K562 (cell line): Measurements from ENCODE around the gene EML6. TPM values are rescaled to one million over a fixed set of nuclear protein-coding genes. Genes with fewer than 3 reads are reported as not detected.

ENCODE experiments used
- CBX8 ChIP-seq: fragments of 200-600 bp; sonication (generic); IDR thresholded peaks from 2 replicates; pipeline ENCODE4 v1.6.1; 2012; ENCODE audit warnings: borderline replicate concordance, mixed run types, low read depth, mild to moderate bottlenecking, moderate library complexity, mixed read lengths, low read length, control low read depth, inconsistent platforms; ENCODE audit not compliant: poor library complexity, severe bottlenecking; ENCODE audit errors: extremely low read depth
- CEBPB ChIP-seq: fragments of 450-650 bp; IDR thresholded peaks from 2 replicates; pipeline ENCODE4 v1.6.1; 2016; ENCODE audit warnings: missing genetic modification characterization, missing compliant biosample characterization
- CHD1 ChIP-seq: fragments of 200-600 bp; sonication (generic); IDR thresholded peaks from one replicate; pipeline ENCODE4 v1.6.1; 2012; ENCODE audit warnings: mild to moderate bottlenecking, moderate library complexity, low read length, inconsistent platforms
- FOXA1 ChIP-seq: fragments of 450-650 bp; IDR thresholded peaks from 2 replicates; pipeline ENCODE4 v1.6.1; 2016; ENCODE audit warnings: mild to moderate bottlenecking, borderline replicate concordance
- HOXB6 ChIP-seq: fragments of 250-450 bp; sonication (Bioruptor Pico); IDR thresholded peaks from 2 replicates; pipeline ENCODE4 v1.5.1; 2022; ENCODE audit warnings: mild to moderate bottlenecking, borderline replicate concordance
- RB1 ChIP-seq: fragments of 450-650 bp; IDR thresholded peaks from 2 replicates; pipeline ENCODE4 v1.6.1; 2017; ENCODE audit warnings: low read depth, mild to moderate bottlenecking
- SREBF1 ChIP-seq: fragments of 150-350 bp; IDR thresholded peaks from 2 replicates; pipeline ENCODE4 v1.6.1; 2014; ENCODE audit warnings: antibody characterized with exemption, low read depth, low read length, borderline replicate concordance
- ZNF146 ChIP-seq: IDR thresholded peaks from one replicate; pipeline ENCODE4 v1.6.1; 2018; ENCODE audit warnings: missing compliant biosample characterization; ENCODE audit not compliant: unreplicated experiment
- ZNF217 ChIP-seq: sonication (generic); formaldehyde crosslinking; IDR thresholded peaks from 2 replicates; pipeline ENCODE4 v1.8.0; 2022; ENCODE audit warnings: mild to moderate bottlenecking, missing genetic modification reagents
- ZNF639 ChIP-seq, 2 experiments: fragments of 200-800 bp in 1 of 2; sonication (Bioruptor generic) in 1 of 2; sonication (generic) in 1 of 2; formaldehyde crosslinking in 1 of 2; IDR thresholded peaks in 1 of 2; conservative IDR thresholded peaks in 1 of 2; 2 replicates each; pipeline versions ENCODE4 v1.5.0 to v1.6.1; 2016 to 2020; ENCODE audit warnings: missing compliant biosample characterization in 1 of 2, missing genetic modification characterization in 1 of 2, missing genetic modification reagents in 1 of 2
- polyA plus RNA-seq, 8 experiments: library from polyadenylated mRNA; depleted of rRNA in 4 of 8; stranded (reverse) in 5 of 8; unstranded in 3 of 8; fragments of >200 nt; fragmentation: Nextera tagmentation in 2 of 8; fragmentation: Illumina TruSeq in 1 of 8; extraction: Ambion mirVana in 2 of 8; extraction: Trizol in 1 of 8; gene quantifications; 2 replicates each; pipeline versions ENCODE4 v1.2.1 to v1.2.3, GENCODE V29; 2011 to 2014; ENCODE audit warnings: inconsistent platforms in 1 of 8, missing spikeins in 1 of 8
- total RNA-seq, 7 experiments: library from RNA; depleted of rRNA in 6 of 7; stranded (reverse); fragments of >200 nt in 6 of 7; fragmentation: Illumina TruSeq in 2 of 7; extraction: Trizol in 2 of 7; gene quantifications; 2 replicates each; pipeline versions ENCODE4 v1.2.1 to v1.2.3, GENCODE V29; 2011 to 2021; ENCODE audit warnings: low replicate concordance in 1 of 7
- TF ChIP-seq, protein P1 (sequence below): fragments of 450-650 bp; formaldehyde crosslinking; IDR thresholded peaks from 2 replicates; pipeline ENCODE4 v1.4.0; 2020; ENCODE audit warnings: mild to moderate bottlenecking, mixed read lengths
- TF ChIP-seq, protein P2 (sequence below): sonication (generic); formaldehyde crosslinking; IDR thresholded peaks from 2 replicates; pipeline ENCODE4 v1.8.1; 2023; ENCODE audit warnings: missing genetic modification reagents, mild to moderate bottlenecking, borderline replicate concordance
- TF ChIP-seq, protein P3 (sequence below), 3 experiments: fragments of 200-800 bp in 1 of 3; fragments of 250-450 bp in 1 of 3; fragments of 450-650 bp in 1 of 3; sonication (Bioruptor Pico) in 1 of 3; sonication (Bioruptor generic) in 1 of 3; formaldehyde crosslinking in 1 of 3; IDR thresholded peaks; 2 replicates each; pipeline versions ENCODE4 v1.6.1 to v1.8.0; 2016 to 2022; ENCODE audit warnings: mild to moderate bottlenecking in 2 of 3, missing genetic modification characterization in 2 of 3, missing compliant biosample characterization in 1 of 3, moderate library complexity in 1 of 3

The EML6 gene
- total and polyA plus RNA-seq, 9 of the 15 experiments (the other 6 are each of a cell fraction or from before 2014, with no cell fraction given) = 0.07 to 0.56 (median 0.25) TPM

- TF ChIP-seq, protein P1, sequence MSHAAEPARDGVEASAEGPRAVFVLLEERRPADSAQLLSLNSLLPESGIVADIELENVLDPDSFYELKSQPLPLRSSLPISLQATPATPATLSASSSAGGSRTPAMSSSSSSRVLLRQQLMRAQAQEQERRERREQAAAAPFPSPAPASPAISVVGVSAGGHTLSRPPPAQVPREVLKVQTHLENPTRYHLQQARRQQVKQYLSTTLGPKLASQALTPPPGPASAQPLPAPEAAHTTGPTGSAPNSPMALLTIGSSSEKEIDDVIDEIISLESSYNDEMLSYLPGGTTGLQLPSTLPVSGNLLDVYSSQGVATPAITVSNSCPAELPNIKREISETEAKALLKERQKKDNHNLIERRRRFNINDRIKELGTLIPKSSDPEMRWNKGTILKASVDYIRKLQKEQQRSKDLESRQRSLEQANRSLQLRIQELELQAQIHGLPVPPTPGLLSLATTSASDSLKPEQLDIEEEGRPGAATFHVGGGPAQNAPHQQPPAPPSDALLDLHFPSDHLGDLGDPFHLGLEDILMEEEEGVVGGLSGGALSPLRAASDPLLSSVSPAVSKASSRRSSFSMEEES = no peak
- TF ChIP-seq RB1 = peak; percentile 30
- no peak for TF ChIP-seq CEBPB (tag)
- TF ChIP-seq FOXA1 = no peak
- TF ChIP-seq, protein P2, sequence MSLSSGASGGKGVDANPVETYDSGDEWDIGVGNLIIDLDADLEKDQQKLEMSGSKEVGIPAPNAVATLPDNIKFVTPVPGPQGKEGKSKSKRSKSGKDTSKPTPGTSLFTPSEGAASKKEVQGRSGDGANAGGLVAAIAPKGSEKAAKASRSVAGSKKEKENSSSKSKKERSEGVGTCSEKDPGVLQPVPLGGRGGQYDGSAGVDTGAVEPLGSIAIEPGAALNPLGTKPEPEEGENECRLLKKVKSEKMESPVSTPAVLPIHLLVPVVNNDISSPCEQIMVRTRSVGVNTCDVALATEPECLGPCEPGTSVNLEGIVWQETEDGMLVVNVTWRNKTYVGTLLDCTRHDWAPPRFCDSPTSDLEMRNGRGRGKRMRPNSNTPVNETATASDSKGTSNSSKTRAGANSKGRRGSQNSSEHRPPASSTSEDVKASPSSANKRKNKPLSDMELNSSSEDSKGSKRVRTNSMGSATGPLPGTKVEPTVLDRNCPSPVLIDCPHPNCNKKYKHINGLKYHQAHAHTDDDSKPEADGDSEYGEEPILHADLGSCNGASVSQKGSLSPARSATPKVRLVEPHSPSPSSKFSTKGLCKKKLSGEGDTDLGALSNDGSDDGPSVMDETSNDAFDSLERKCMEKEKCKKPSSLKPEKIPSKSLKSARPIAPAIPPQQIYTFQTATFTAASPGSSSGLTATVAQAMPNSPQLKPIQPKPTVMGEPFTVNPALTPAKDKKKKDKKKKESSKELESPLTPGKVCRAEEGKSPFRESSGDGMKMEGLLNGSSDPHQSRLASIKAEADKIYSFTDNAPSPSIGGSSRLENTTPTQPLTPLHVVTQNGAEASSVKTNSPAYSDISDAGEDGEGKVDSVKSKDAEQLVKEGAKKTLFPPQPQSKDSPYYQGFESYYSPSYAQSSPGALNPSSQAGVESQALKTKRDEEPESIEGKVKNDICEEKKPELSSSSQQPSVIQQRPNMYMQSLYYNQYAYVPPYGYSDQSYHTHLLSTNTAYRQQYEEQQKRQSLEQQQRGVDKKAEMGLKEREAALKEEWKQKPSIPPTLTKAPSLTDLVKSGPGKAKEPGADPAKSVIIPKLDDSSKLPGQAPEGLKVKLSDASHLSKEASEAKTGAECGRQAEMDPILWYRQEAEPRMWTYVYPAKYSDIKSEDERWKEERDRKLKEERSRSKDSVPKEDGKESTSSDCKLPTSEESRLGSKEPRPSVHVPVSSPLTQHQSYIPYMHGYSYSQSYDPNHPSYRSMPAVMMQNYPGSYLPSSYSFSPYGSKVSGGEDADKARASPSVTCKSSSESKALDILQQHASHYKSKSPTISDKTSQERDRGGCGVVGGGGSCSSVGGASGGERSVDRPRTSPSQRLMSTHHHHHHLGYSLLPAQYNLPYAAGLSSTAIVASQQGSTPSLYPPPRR (CRISPR knock-in tag) = no peak
- no peak for TF ChIP-seq HOXB6
- TF ChIP-seq SREBF1 = 0 out of 2 replicates have a peak, but pooled peaks have one; percentile 48
- TF ChIP-seq ZNF146 (CRISPR knock-in tag) = no peak
- no peak for TF ChIP-seq CHD1
- TF ChIP-seq, protein P3, sequence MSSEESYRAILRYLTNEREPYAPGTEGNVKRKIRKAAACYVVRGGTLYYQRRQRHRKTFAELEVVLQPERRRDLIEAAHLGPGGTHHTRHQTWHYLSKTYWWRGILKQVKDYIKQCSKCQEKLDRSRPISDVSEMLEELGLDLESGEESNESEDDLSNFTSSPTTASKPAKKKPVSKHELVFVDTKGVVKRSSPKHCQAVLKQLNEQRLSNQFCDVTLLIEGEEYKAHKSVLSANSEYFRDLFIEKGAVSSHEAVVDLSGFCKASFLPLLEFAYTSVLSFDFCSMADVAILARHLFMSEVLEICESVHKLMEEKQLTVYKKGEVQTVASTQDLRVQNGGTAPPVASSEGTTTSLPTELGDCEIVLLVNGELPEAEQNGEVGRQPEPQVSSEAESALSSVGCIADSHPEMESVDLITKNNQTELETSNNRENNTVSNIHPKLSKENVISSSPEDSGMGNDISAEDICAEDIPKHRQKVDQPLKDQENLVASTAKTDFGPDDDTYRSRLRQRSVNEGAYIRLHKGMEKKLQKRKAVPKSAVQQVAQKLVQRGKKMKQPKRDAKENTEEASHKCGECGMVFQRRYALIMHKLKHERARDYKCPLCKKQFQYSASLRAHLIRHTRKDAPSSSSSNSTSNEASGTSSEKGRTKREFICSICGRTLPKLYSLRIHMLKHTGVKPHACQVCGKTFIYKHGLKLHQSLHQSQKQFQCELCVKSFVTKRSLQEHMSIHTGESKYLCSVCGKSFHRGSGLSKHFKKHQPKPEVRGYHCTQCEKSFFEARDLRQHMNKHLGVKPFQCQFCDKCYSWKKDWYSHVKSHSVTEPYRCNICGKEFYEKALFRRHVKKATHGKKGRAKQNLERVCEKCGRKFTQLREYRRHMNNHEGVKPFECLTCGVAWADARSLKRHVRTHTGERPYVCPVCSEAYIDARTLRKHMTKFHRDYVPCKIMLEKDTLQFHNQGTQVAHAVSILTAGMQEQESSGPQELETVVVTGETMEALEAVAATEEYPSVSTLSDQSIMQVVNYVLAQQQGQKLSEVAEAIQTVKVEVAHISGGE (CRISPR knock-in tag; IDR thresholded peaks at IDR 0.05) = peak in 1 of 3 experiments; percentile 96; a peak in 2 of 6 replicates
- TF ChIP-seq CBX8 = no peak
- peak in 1 of 2 experiments; percentile 62; a peak in 2 of 4 replicates for TF ChIP-seq ZNF639 (CRISPR knock-in tag; conservative IDR thresholded peaks at IDR 0.05 in 1 of 2, IDR thresholded peaks at IDR 0.05 in 1 of 2)
- no peak for TF ChIP-seq ZNF217 (CRISPR knock-in tag)
These were observed at the start of gene EML6 (continued) for GRCh38 chr2:54723131-54723995.
